ENCODE results near the gene SPAG9. TPM values are rescaled to one million over a fixed set of nuclear protein-coding genes. Genes with fewer than 3 reads are reported as not detected.
"Not testable (repeated sequence)": the region's sequence is repeated elsewhere in the genome, so short reads cannot be mapped to it uniquely, and the experiment has no call there.

Gene SPAG9
- total RNA-seq, 1 experiment from 2014 or later = 158 TPM

DNA sequence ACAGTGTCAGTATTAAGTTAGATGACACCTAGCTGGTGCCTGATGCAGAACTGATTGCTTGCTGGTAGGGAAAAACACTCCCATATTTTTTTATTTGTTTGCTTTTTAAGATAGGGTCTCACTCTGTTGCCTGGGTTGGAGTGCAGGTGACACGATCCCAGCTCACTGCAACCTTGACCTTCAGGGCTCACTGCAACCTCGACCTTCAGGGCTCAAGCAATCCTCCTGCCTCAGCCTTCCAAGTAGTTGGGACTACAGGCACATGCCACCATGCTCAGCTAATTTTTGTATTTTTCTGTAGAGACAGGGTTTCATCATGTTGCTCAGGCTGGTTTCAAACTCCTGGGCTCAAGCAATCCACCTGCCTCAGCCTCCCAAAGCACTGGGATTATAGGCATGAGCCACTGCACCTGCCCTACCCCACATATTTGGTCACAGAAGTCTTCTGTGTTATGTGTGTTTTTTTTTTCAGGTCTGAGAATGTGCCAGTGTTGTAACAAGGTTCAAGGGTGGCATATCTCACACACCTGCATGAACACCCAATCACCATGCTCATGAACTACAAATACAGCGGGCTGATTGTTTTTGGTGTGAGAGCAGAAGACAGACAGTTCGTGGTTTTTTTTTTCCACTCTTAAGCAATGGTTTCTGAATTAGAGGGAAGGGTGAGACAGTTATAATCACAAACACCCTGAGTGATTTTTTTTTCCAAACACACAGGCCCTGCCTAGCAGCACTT lies 22.8 kb downstream of the SPAG9 start:
- no peak for DNase-seq (ENCODE audit: low spot score)
- in situ Hi-C loops (cut with HindIII; ENCODE audit: low sequenced_read_pairs) = no loop called here

DNA sequence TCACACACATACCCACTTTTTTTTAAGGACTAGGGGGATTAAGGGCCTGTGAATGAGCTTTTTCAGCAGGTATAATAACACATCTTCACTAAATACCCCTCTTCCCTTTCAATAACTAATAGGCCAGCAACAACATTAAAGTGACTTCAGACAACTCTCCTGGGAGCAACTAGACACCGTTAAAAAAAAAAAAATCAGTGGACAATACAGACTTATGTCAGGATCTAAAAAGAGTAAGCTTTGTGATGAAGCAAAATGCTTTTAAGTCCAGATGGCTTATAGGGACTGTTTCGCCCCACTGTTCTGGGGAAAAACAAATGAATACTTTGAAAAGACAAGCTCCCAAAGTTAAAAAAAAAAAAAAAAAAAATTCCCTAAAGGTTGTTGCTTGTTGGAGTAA lies 29.0 kb downstream of the SPAG9 start:
- DNase-seq (ENCODE audit: low spot score) = no peak
- in situ Hi-C loops (cut with HindIII; ENCODE audit: low sequenced_read_pairs) = no loop called here

DNA sequence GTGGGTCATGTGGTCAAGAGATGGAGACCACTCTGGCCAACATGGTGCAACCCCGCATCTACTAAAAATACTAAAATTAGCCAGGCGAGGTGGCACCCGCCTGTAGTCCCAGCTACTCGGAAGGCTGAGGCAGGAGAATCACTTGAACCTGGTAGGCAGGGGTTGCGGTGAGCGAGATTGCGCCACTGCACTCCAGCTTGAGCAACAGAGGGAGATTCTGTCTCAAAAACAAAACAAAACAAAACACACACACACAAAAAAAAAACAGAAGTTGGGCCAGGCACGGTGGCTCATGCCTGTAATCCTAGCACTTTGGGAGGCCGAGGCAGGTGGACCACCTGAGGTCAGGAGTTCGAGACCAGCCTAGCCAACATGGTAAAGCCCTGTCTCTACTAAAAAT lies 31.8 kb downstream of the SPAG9 start:
- DNase-seq (ENCODE audit: low spot score); in situ Hi-C loops (cut with HindIII; ENCODE audit: low sequenced_read_pairs): not testable (repeated sequence)

DNA sequence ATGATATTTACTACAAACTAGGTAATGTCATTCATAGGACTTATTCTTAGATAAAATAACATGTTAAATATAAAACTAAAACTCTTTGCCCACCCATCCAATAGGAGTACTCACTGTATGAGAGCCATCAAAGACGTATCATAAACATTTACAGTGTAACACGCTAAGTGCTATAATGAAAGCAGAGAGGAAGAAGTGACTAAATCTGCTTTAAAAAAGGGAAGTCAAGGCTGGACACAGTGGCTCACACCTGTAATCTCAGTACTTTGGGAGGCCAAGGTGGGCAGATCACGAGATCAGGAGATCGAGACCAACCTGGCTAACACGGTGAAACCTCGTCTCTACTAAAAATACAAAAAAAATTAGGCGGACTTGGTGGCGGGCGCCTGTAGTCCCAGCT lies 32.4 kb downstream of the SPAG9 start:
- in situ Hi-C loops (cut with HindIII; ENCODE audit: low sequenced_read_pairs) = no loop called here
- DNase-seq (ENCODE audit: low spot score) = no peak

DNA sequence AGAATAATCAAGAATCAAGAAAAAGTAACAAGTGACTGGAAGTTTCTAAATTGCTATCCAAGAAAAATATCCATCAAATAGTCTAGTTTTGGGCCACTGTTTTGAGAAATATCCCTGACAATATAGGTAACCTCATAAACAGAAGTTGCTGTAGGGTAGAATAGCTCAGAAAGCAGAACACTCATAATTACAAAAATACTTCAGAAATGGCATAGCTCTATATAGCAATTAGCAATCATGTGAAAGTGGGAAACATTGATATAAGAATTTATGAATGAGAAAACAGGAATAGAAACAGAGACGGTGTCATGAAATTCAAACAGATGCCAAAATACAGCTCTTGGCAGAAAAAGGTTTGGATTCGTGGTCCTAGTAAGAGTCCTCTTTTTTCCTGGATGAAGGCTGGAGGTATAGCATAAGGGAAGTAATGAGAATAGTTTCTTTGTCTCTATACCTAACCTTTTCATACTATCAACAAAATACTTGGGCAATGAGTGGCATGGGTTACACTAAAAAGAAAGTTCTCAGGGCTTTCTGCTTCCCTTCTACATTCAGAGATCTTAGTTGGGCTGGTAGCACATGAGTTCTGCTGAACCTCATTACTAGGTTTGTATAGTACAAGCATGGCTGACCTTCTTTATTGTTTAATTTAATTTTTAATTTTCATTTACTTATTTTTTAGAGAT lies 33.5 kb downstream of the SPAG9 start:
- DNase-seq (ENCODE audit: low spot score) = peak; percentile 36
- in situ Hi-C loops (cut with HindIII; ENCODE audit: low sequenced_read_pairs) = no loop called here

DNA sequence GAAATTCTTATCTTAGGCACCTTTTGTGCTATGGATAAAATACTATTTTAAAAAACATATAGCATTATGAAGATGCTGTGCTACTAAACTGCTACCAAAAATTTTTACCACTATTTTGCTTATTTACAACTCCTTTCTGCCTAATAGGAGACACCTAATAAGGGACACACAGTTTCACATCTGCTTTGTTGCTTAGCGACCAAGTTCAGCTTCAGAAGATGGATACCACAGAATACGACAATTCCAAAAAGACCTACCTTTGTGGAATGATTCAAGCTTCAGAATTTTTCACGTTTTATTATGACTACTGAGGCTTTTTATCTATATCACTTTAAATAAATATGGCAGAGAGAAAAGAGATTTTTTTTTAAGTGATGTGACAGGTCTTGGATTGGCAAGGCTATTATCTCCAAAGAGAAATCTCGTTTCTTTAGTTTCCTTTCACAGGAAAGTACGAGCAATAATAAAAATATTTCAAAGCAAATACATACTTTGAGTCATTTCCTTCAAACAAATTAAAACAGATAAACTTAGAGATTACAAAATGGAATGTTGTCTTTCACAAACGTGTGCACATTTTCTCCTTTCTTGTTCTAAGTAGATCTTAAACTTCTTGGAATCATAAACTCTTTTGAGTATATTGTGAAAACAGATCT lies 35.4 kb downstream of the SPAG9 start:
- no peak for DNase-seq (ENCODE audit: low spot score)
- in situ Hi-C loops (cut with HindIII; ENCODE audit: low sequenced_read_pairs) = no loop called here

DNA sequence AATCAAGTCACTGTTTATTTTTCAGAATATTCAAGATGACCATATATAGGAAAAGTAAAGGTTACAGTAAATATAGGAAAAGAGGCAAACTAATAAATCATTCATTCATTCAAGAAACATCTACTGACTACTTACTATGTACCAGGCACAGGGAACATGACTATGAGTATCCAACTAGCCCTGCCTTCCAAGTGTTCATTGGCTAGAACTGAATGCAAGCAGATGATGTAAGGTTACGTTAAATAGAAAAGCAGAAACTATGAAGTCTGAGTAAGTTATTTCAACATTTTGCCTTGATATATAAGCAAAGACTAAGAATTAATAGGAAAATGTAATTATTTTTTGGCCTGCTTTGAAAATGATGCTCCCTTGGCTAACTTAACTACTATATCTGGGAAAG lies 36.7 kb downstream of the SPAG9 start:
- no peak for DNase-seq (ENCODE audit: low spot score)
- in situ Hi-C loops (cut with HindIII; ENCODE audit: low sequenced_read_pairs) = no loop called here

DNA sequence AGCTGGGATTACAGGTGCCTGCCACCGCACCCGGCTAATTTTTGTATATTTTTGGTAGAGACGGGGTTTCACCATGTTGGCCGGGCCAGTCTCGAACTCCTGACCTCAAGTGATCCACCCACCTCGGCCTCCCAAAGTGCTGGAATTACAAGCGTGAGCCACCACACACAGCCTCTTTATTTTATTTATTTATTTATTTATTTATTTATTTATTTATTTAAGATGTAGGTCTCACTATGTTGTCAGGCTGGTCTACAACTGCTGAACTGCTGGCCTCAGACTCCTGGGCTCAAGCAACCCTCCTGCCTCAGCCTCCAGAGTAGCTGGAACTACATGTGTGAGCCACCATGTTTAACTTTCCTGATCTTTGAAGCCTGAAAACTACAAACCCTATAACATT lies 37.3 kb downstream of the SPAG9 start:
- in situ Hi-C loops (cut with HindIII; ENCODE audit: low sequenced_read_pairs); DNase-seq (ENCODE audit: low spot score): not testable (repeated sequence)

DNA sequence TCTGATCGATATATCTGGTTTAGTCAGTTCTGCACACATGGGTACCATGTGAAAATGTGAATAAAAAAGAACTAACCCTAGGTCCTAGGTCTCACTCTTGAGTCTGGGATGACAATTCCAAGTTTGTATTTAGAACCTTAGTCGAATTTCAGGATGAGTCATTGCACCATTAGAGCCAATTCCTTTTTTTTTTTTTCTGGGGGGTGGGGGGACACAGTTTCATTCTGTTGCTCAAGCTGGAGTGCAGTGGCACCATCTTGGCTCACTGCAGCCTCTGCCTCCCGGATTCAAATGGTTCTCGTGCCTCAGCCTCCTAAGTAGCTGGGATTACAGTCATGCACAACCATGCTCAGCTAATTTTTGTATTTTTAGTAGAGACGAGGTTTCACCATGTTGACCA lies 41.6 kb downstream of the SPAG9 start:
- in situ Hi-C loops (cut with HindIII; ENCODE audit: low sequenced_read_pairs) = no loop called here
- DNase-seq (ENCODE audit: low spot score) = no peak

DNA sequence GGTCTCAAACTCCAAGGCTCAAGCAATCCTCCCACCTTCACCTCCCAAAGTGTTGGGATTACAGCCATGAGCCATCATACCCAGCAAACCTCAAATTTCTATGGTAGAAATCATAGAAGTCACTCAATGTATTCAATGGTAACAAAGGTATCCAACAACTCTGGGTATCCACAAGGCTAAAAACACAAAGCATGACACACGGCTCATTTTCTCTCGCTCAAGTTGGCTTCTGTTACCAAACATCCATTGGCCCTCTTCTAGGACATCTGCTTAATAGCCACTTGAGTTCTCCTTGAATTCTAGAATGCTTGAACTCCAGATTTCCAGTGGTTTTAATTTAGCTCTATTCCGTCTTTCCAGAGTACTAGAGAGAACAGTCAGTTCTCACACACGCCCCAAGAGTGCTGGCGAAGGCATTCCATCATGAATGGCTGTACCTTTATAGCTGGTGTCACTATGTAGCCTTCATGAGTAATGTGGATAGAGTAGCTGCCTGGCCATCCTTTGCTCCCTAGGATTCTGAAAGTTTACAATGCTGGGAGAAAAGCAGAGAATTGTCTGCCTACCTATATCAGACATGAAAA lies 42.6 kb downstream of the SPAG9 start:
- in situ Hi-C loops (cut with HindIII; ENCODE audit: low sequenced_read_pairs) = no loop called here
- no peak for DNase-seq (ENCODE audit: low spot score)

DNA sequence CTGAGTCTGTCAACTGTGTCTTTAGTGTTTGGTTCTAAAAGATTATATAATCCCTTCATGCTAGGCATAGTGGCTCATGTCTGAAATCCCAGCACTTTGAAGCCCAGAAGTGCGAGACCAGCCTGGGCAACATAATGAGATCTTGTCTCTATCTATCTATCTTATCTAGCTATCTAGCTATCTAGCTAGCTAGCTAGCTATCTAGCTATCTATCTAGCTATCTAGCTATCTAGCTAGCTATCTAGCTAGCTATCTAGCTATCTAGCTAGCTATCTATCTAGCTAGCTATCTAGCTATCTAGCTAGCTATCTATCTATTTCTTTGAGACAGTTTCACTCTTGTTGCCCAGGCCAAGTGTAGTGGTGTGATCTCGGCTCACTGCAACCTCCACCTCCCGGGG lies 43.8 kb downstream of the SPAG9 start:
- in situ Hi-C loops (cut with HindIII; ENCODE audit: low sequenced_read_pairs) = no loop called here
- DNase-seq (ENCODE audit: low spot score) = no peak

DNA sequence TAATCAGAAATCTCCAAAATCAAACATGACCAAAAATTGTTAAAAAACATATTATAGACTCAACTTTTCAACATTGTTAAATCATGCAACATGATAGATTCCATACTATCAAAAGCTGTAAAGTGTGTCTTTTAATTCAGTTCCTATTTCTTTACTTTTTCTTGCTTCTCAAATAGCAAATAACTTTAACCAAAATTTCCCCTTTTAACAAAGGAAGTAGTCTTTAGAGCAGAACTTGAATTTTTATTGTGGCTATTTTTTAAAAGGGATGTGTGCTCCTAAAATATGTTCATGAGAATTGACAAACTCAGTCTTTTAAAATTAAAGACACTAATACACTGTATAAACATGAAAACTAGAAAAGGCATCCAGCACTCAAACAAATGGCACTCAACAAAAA lies 49.1 kb downstream of the SPAG9 start:
- no peak for DNase-seq (ENCODE audit: low spot score)
- in situ Hi-C loops (cut with HindIII; ENCODE audit: low sequenced_read_pairs) = no loop called here

DNA sequence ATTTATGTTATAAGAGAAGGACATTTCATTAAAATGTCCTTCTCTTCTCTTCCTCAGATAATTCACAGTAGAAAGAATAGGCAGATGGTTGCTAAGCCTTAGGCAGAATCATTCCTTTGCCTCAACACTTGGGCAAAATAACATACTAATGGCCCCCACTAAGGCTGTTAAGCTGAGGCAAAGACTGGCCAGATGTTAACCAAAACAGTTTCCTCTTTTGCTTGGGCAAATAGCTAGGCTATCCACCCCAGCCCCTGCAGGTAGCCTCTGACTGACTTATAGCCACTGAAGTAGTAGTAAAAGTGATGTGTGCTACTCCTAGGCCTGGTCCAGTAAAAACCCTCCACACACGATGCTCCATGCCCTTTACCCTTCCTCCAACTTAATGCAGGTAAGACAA lies 55.2 kb downstream of the SPAG9 start:
- in situ Hi-C loops (cut with HindIII; ENCODE audit: low sequenced_read_pairs) = no loop called here
- no peak for DNase-seq (ENCODE audit: low spot score)

DNA sequence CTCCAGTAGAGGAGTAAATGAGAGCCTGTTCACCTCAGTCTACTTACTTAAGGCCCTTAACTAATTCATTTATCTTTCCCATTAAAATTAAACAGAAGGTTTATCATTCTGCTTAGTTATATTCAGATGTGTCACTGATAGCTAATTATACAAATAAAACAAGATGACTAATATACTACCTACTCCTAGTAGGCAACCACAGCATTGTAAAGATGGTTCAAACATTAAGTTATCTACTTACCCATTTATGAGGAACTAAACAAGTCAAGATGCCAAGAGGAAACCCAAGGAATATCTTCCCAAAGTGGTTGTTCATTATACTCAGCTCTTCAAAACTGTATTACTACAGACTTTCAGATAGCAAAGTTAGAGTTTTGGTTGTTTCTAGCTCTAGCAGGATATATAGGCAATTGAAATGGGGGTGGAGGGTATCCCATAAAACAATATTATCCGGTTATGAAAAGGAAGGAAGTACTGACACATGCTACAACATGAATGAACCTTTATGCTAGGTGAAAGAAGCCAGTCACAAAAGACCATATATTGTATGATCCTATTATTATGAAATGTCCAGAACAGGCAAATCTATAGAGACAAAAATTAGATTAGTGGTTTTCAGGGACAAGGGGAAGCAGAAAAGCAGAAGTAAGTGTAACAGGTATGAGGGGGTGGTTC lies 56.5 kb downstream of the SPAG9 start:
- no peak for DNase-seq (ENCODE audit: low spot score)
- in situ Hi-C loops (cut with HindIII; ENCODE audit: low sequenced_read_pairs) = no loop called here

DNA sequence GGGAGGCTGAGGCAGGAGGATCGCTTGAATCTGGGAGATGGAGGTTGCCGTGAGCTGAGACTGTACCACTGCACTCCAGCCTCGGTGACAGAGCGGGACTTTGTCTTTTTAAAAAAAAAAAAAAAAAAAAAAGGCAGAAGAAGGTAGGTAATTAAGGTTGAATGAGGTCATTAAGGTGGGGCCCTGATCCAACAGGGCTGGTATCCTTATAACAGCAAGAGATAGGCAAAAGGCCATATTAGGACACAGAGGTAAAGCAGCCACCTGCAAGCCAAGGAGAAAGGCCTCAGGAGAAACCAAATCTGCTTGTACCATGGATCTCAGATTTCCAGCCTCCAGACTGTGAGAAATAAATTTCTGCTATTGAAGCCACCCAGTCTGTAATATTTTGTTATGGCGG lies 60.3 kb downstream of the SPAG9 start:
- in situ Hi-C loops (cut with HindIII; ENCODE audit: low sequenced_read_pairs) = no loop called here
- no peak for DNase-seq (ENCODE audit: low spot score)

DNA sequence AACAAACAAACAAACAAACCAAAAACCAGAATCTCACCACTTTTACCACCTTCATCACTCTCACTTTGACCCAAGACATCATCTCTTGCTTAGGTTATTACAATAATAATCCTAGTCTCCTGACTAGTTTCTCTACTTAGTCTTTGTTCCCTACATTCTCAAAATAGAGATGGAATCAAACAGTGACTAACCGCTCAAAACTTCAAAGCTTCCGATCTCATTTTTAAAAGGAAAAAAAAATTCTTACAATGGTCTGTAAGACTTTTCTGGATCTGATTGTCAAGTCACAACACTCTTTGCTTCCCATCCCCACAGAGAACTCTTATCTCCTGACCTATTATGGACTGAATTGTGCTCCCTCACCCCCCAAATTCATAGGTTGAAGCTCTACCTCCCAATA lies 60.9 kb downstream of the SPAG9 start:
- in situ Hi-C loops (cut with HindIII; ENCODE audit: low sequenced_read_pairs) = no loop called here
- DNase-seq (ENCODE audit: low spot score) = no peak

DNA sequence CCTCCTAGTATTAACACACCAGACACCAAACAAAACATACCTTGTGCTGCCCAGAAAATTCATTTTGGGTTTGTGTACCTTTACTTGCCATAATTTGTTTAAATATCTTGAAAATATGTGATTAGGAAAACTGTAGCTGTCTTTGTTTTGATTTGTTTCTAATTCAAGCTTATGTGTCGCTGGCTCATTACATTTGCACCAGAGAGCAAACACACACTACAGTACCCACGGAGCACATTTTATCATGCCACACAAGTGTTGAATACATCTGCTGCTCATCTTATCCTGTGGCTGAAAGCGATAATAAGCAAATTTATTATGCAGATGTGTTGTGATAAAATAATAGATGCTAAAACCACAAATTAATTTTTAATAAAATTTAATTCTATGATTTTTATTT lies 63.1 kb downstream of the SPAG9 start:
- no peak for DNase-seq (ENCODE audit: low spot score)
- in situ Hi-C loops (cut with HindIII; ENCODE audit: low sequenced_read_pairs) = no loop called here

DNA sequence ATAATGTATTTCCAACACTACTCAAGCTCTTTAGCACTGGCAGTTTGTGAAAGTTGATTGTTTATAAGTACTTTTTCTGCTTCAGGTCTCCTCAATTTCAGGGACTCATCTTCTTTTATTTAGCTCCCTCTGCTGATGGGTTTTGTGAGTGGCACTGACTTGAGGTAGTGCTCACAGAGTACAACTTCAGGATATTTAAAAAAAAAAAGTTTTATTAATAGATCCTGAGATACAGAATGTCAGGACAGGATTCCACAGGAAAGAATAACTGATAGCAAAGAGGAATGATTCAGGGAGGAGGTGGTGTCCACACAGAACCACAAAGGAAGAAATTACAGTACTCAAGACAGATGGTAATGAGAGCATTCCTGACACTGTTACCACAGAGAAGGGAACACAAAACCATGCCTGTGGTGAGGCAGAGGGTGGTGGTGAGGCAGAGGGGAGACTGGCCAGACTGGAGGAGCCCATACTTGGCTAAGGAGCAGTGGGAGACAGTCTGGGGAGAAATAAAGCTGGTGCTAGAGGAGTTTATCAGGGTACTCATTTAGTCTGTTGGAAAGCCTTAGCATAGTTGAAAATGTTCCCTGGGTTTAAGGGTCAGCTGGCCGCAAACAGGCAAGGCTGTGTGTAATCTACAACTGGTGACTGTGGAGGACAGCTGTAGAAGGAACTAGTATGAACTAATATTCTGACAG lies 63.7 kb downstream of the SPAG9 start:
- peak; percentile 79 for DNase-seq (ENCODE audit: low spot score)
- in situ Hi-C loops (cut with HindIII; ENCODE audit: low sequenced_read_pairs) = no loop called here

DNA sequence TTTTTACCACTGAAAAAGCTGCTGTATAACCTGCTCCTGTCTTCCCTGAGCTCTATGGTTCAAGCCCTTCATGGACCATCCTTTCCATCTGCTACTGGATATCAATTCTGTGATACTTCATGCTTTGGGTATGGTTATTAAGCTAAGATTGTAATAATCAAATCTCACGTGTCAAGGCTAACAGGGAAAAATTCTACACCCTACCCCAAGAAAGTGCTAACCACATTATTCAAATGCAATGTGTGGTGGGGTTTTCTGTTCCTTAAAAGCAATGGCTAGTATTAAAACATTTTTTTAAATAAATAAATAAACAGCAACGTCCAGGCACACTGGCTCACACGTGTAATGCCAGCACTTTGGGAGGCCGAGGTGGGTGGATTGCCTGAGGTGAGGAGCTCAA lies 65.9 kb downstream of the SPAG9 start:
- DNase-seq (ENCODE audit: low spot score) = no peak
- in situ Hi-C loops (cut with HindIII; ENCODE audit: low sequenced_read_pairs) = no loop called here
